H9 (cell line): ENCODE data around the gene CLK2. TPM values are rescaled to one million over a fixed set of nuclear protein-coding genes. Genes with fewer than 3 reads are reported as not detected.

ENCODE experiments used
- DNase-seq: peaks from one replicate; pipeline ENCODE4 v3.0.0-alpha.2; 2017
- H2AFZ ChIP-seq: one replicate; pipeline ENCODE4 v1.6.1; 2013; ENCODE audit warnings: mild to moderate bottlenecking, low read length, control low read depth, moderate library complexity
- H2AK5ac ChIP-seq: 2 replicates; pipeline ENCODE4 v1.6.1; 2013; ENCODE audit warnings: low read length, control low read depth, mixed read lengths; ENCODE audit not compliant: insufficient read length
- H2BK120ac ChIP-seq: one replicate; pipeline ENCODE4 v1.6.1; 2013; ENCODE audit warnings: low read depth, mild to moderate bottlenecking, low read length, control low read depth, inconsistent platforms; ENCODE audit not compliant: poor library complexity, severe bottlenecking
- H2BK12ac ChIP-seq: 2 replicates; pipeline ENCODE4 v1.6.1; 2013; ENCODE audit warnings: low read length, control low read depth, mixed read lengths, low read depth; ENCODE audit not compliant: insufficient read length
- H2BK15ac ChIP-seq: 2 replicates; pipeline ENCODE4 v1.6.1; 2013; ENCODE audit warnings: low read depth, low read length, control low read depth
- H2BK20ac ChIP-seq: one replicate; pipeline ENCODE4 v1.6.1; 2013; ENCODE audit warnings: low read depth, mild to moderate bottlenecking, low read length, control low read depth, inconsistent platforms; ENCODE audit not compliant: poor library complexity, severe bottlenecking
- H2BK5ac ChIP-seq: 2 replicates; pipeline ENCODE4 v1.6.1; 2013; ENCODE audit warnings: low read length, control low read depth, mixed read lengths; ENCODE audit not compliant: insufficient read length
- H3K14ac ChIP-seq: 2 replicates; pipeline ENCODE4 v1.6.1; 2013; ENCODE audit warnings: low read length, control low read depth; ENCODE audit not compliant: insufficient read depth
- H3K18ac ChIP-seq: 2 replicates; pipeline ENCODE4 v1.6.1; 2013; ENCODE audit warnings: low read depth, mild to moderate bottlenecking, mixed read lengths, low read length, control low read depth; ENCODE audit not compliant: insufficient read length
- H3K23ac ChIP-seq: 2 replicates; pipeline ENCODE4 v1.6.1; 2013; ENCODE audit warnings: low read length, control low read depth, mixed read lengths, low read depth; ENCODE audit not compliant: insufficient read length
- H3K23me2 ChIP-seq: 2 replicates; pipeline ENCODE4 v1.6.1; 2013; ENCODE audit warnings: low read depth, mild to moderate bottlenecking, mixed read lengths, low read length, control low read depth; ENCODE audit not compliant: insufficient read length, poor library complexity, severe bottlenecking
- H3K27ac ChIP-seq: 2 replicates; pipeline ENCODE4 v1.5.1; 2013; ENCODE audit warnings: low read length, control low read depth, mixed read lengths, low read depth; ENCODE audit not compliant: insufficient read length
- H3K27me3 ChIP-seq: 2 replicates; pipeline ENCODE4 v1.6.1; 2013; ENCODE audit warnings: low read length, control low read depth, inconsistent platforms; ENCODE audit not compliant: insufficient read depth
- H3K4ac ChIP-seq: 2 replicates; pipeline ENCODE4 v1.6.1; 2013; ENCODE audit warnings: low read depth, mild to moderate bottlenecking, control low read depth, inconsistent platforms, low read length, moderate library complexity
- H3K4me1 ChIP-seq: 2 replicates; pipeline ENCODE4 v1.6.1; 2013; ENCODE audit warnings: low read length, control low read depth, inconsistent platforms; ENCODE audit not compliant: insufficient read depth
- H3K4me2 ChIP-seq: 2 replicates; pipeline ENCODE4 v1.6.1; 2013; ENCODE audit warnings: low read length, control low read depth, mixed read lengths; ENCODE audit not compliant: insufficient read length, insufficient read depth
- H3K56ac ChIP-seq: 2 replicates; pipeline ENCODE4 v1.6.1; 2013; ENCODE audit warnings: low read depth, mild to moderate bottlenecking, mixed read lengths, low read length, control low read depth; ENCODE audit not compliant: insufficient read length
- H3K79me1 ChIP-seq: 2 replicates; pipeline ENCODE4 v1.6.1; 2013; ENCODE audit warnings: low read depth, mild to moderate bottlenecking, moderate library complexity, low read length, control low read depth, inconsistent platforms; ENCODE audit not compliant: insufficient read depth, poor library complexity, severe bottlenecking
- H3K79me2 ChIP-seq: 2 replicates; pipeline ENCODE4 v1.6.1; 2013; ENCODE audit warnings: low read length, control low read depth, inconsistent platforms; ENCODE audit not compliant: insufficient read depth
- H3K9ac ChIP-seq: 2 replicates; pipeline ENCODE4 v1.6.1; 2013; ENCODE audit warnings: low read length, control low read depth, mixed read lengths; ENCODE audit not compliant: insufficient read length; ENCODE audit errors: extremely low read depth
- H3K9me3 ChIP-seq: one replicate; pipeline ENCODE4 v1.6.1; 2013; ENCODE audit warnings: low read depth, low read length, inconsistent platforms; ENCODE audit not compliant: control insufficient read depth
- H3T11ph ChIP-seq: one replicate; pipeline ENCODE4 v1.6.1; 2013; ENCODE audit warnings: mild to moderate bottlenecking, low read length, control low read depth, inconsistent platforms
- H4K20me1 ChIP-seq: one replicate; pipeline ENCODE4 v1.6.1; 2013; ENCODE audit not compliant: control insufficient read depth, insufficient read length, insufficient read depth
- H4K5ac ChIP-seq: 2 replicates; pipeline ENCODE4 v1.6.1; 2013; ENCODE audit warnings: low read depth, mild to moderate bottlenecking, mixed read lengths, low read length, control low read depth; ENCODE audit not compliant: insufficient read length
- H4K8ac ChIP-seq: replicated peaks from 2 replicates; pipeline ENCODE4 v1.6.1; 2013; ENCODE audit warnings: low read length, control low read depth, mixed read lengths, low read depth; ENCODE audit not compliant: insufficient read length
- H4K91ac ChIP-seq: 2 replicates; pipeline ENCODE4 v1.6.1; 2013; ENCODE audit warnings: low read depth, mild to moderate bottlenecking, moderate library complexity, mixed read lengths, low read length, control low read depth; ENCODE audit not compliant: insufficient read length
- H3K27ac Mint-ChIP-seq, 3 experiments: 2 replicates in 2 of 3; 3 replicates in 1 of 3; pipeline ENCODE4 v1.8.0; 2020 to 2021; ENCODE audit warnings: mixed read lengths in 3 of 3, mild to moderate bottlenecking in 1 of 3, moderate library complexity in 1 of 3
- H3K27me3 Mint-ChIP-seq: 2 replicates; pipeline ENCODE4 v1.8.0; 2021; ENCODE audit warnings: low read depth, mild to moderate bottlenecking, moderate library complexity, mixed read lengths
- H3K36me3 Mint-ChIP-seq, 3 experiments: 2 replicates in 2 of 3; 3 replicates in 1 of 3; pipeline ENCODE4 v1.8.0; 2020 to 2021; ENCODE audit warnings: low read depth in 3 of 3, mixed read lengths in 3 of 3; ENCODE audit not compliant: insufficient read depth in 1 of 3
- H3K4me1 Mint-ChIP-seq, 2 experiments: 2 replicates each; pipeline ENCODE4 v1.8.0; 2020; ENCODE audit warnings: mixed read lengths in 2 of 2
- H3K4me3 Mint-ChIP-seq, 2 experiments: 2 replicates in 1 of 2; 3 replicates in 1 of 2; pipeline ENCODE4 v1.8.0; 2020 to 2021; ENCODE audit warnings: mild to moderate bottlenecking in 2 of 2, mixed read lengths in 2 of 2, moderate library complexity in 1 of 2
- H3K9me3 Mint-ChIP-seq, 2 experiments: 2 replicates in 1 of 2; 3 replicates in 1 of 2; pipeline ENCODE4 v1.8.0; 2020; ENCODE audit warnings: mild to moderate bottlenecking in 2 of 2, mixed read lengths in 2 of 2, moderate library complexity in 1 of 2
- WGBS: extraction: QIAGEN DNeasy Blood & Tissue Kit; methylation state at CpG from one replicate; pipeline ENCODE4 v1.1.7; 2013; ENCODE audit warnings: missing lambda C conversion rate, low lambda C conversion rate, mixed read lengths; ENCODE audit not compliant: insufficient read length; ENCODE audit errors: extremely low coverage; 5-methylcytosine and 5-hydroxymethylcytosine counted together
- total RNA-seq: library from RNA; stranded (reverse); gene quantifications from 2 replicates; pipeline ENCODE4 v1.2.1, GENCODE V29; 2021
- TF ChIP-seq, protein P1 (sequence below): fragments of 200-600 bp; sonication (generic); conservative IDR thresholded peaks from 3 replicates; pipeline ENCODE4 v1.8.0; 2021; ENCODE audit warnings: antibody characterized with exemption, mild to moderate bottlenecking

Gene CLK2
- total RNA-seq, 1 experiment from 2014 or later, result 77.5 TPM

DNA sequence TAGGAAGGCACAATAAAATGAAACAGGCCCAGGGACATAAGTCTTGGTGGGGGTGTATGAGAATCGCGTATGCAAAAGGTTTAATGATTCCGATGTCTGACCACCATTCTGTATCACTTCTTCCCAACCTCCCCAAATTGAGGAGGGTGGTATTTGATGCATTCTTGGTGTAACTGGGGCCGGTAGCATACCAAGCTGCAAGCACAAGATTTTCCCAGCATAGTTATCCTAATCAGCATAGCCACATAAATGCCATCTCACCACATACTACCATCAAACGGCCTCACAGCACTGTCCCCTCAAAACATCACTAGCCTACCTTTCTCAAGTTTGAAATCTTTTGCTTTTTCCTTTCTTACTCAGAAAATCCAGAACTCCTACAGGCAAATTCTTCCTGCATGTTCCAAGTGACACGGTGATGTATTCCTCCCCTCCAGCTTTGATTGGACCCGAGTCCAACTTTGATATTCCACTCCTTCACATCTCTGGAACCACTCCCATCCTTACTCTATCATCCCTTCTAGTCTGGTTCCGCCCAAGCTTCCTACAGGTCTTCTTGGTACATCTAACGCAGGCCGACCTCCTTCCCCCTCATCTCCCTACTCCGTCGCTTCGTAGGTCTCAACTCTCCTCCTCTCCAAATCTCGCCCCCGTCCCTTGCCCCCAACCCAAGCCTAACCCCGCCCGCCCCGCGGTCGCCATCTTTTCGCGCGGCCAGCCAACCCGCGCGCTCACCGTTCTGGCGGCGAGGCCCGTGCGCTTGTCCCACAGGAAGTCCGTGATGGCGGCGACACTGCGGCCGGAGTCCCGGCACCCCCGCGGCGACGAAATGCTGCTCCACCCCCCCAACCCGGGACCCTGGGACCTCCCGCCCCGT is 600 bp downstream of the CLK2 start:
- Histone ChIP-seq H2BK15ac (no peak overlapping the region), H2BK12ac (no peak overlapping the region), H3K79me1 (peaks cover 4% of the 10 kb centered on the region), H3K4me2 (peak overlapping the region; percentile 85), H4K8ac (no peak overlapping the region), H3K23ac (no peak overlapping the region), H3K9me3 (no peaks in the 10 kb centered on the region), H4K5ac (no peak overlapping the region), H3K56ac (no peak overlapping the region), H2AK5ac (no peak overlapping the region), H3K27me3 (no peaks in the 10 kb centered on the region), H2BK120ac (no peak overlapping the region), H2BK5ac (no peak overlapping the region), H4K20me1 (no peaks in the 10 kb centered on the region), H4K91ac (no peak overlapping the region), H3K4ac (no peak overlapping the region), H3K9ac (peak overlapping the region; percentile 79), H3K23me2 (peaks cover 12% of the 10 kb centered on the region), H3K4me1 (peaks cover 4% of the 10 kb centered on the region), H2BK20ac (no peak overlapping the region), H2AFZ (no peak overlapping the region), H3K14ac (peak overlapping the region; percentile 74; the same call in 1 of the 2 replicates), H3K18ac (peak overlapping the region; percentile 85), H3T11ph (no peak overlapping the region), H3K79me2 (peaks cover 11% of the 10 kb centered on the region), H3K27ac (peak overlapping the region; percentile 28)
- peaks cover 40 to 52% (median 47%) of the 10 kb centered on the region in 3 experiments; a peak in 6 of 7 replicates for H3K36me3 Mint-ChIP-seq
- H3K27ac Mint-ChIP-seq, result peak overlapping the region; percentile 94 to 96 (median 96)
- TF ChIP-seq, protein P1, sequence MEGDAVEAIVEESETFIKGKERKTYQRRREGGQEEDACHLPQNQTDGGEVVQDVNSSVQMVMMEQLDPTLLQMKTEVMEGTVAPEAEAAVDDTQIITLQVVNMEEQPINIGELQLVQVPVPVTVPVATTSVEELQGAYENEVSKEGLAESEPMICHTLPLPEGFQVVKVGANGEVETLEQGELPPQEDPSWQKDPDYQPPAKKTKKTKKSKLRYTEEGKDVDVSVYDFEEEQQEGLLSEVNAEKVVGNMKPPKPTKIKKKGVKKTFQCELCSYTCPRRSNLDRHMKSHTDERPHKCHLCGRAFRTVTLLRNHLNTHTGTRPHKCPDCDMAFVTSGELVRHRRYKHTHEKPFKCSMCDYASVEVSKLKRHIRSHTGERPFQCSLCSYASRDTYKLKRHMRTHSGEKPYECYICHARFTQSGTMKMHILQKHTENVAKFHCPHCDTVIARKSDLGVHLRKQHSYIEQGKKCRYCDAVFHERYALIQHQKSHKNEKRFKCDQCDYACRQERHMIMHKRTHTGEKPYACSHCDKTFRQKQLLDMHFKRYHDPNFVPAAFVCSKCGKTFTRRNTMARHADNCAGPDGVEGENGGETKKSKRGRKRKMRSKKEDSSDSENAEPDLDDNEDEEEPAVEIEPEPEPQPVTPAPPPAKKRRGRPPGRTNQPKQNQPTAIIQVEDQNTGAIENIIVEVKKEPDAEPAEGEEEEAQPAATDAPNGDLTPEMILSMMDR, result no peak
- DNase-seq, result no peak
- H3K27me3 Mint-ChIP-seq, result peaks cover 4% of the 10 kb centered on the region; the same call in 1 of the 2 replicates
- peaks cover 16 to 28% of the 10 kb centered on the region in 2 experiments for H3K4me1 Mint-ChIP-seq
- H3K9me3 Mint-ChIP-seq, result 0 out of 5 replicates have a peak, but pooled peaks cover 0 to 3% of the 10 kb centered on the region in 2 experiments
- peak overlapping the region; percentile 89 to 96 for H3K4me3 Mint-ChIP-seq
- WGBS, result no CpG with 5 or more reads among the region's 44 CpGs
